Measurements from ENCODE around the gene SGMS1. TPM values are rescaled to one million over a fixed set of nuclear protein-coding genes. Genes with fewer than 3 reads are reported as not detected.

Gene SGMS1
- polyA plus RNA-seq, 1 donor from 2014 or later: 8.0 TPM

- peaks cover 22% of the 10 kb centered on the region for H3K27me3 ChIP-seq (ENCODE audit: insufficient read depth, low read depth, low read length)
- H3K27ac ChIP-seq (ENCODE audit: low read length): no peak overlapping the region
- H3K79me2 ChIP-seq (replicated peaks; ENCODE audit: insufficient read depth, low read length): no peaks in the 10 kb centered on the region
- no peak overlapping the region for H3K4me3 ChIP-seq (ENCODE audit: low read length)
- H4K20me1 ChIP-seq (ENCODE audit: insufficient read depth): no peaks in the 10 kb centered on the region
- no peak overlapping the region for H2AFZ ChIP-seq (ENCODE audit: low read depth, low read length)
- no peaks in the 10 kb centered on the region for H3K9me2 ChIP-seq (ENCODE audit: insufficient read depth, low read length)
- TF ChIP-seq TAF1 (IDR thresholded peaks at IDR 0.05; ENCODE audit: low read depth) (no peak), SMC3 (conservative IDR thresholded peaks at IDR 0.05; ENCODE audit: poor library complexity) (no peak), CTCF (IDR thresholded peaks at IDR 0.05; ENCODE audit: poor library complexity, severe bottlenecking) (no peak), EZH2 (IDR thresholded peaks at IDR 0.05; ENCODE audit: borderline replicate concordance, insufficient read depth, low read length, poor library complexity, severe bottlenecking) (no peak), EP300 (conservative IDR thresholded peaks at IDR 0.05; ENCODE audit: poor library complexity, severe bottlenecking) (no peak), POLR2AphosphoS5 (IDR thresholded peaks at IDR 0.05) (no peak)
- no peaks in the 10 kb centered on the region for H3F3A ChIP-seq (ENCODE audit: insufficient read depth, low read length, poor library complexity, severe bottlenecking)
- no peak overlapping the region for H3K9ac ChIP-seq (ENCODE audit: low read length)
- no peaks in the 10 kb centered on the region for H3K9me3 ChIP-seq (ENCODE audit: low read length)
- H3K4me2 ChIP-seq (ENCODE audit: low read length): no peak overlapping the region
- H3K36me3 ChIP-seq (ENCODE audit: insufficient read depth, low read length): no peaks in the 10 kb centered on the region
These were observed 202.6 kb downstream of the SGMS1 start for GRCh38 chr10:50421026-50421719.

DNA sequence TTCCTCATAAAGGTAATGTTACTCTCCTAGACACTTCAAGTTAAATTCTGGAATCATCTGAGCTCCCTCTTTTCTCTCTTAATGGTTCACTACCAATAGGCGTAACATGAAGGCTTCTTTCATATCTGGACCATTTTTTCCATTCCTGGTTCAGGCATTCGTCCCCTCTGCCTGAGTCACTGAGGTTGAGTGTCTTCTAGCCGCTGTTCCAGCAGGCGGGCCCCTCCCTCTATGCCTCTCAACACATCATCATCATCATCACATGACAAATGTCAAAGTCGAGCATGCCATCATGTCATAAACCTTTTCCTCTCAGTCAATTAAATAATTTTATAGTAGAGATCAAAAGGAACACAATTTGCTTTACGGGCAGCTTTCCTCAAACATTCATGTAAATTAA, 203.6 kb downstream of the SGMS1 start:
- TF ChIP-seq MXI1 (conservative IDR thresholded peaks at IDR 0.05; ENCODE audit: poor library complexity, severe bottlenecking) (no peak), SMC3 (conservative IDR thresholded peaks at IDR 0.05; ENCODE audit: poor library complexity) (no peak), RAD21 (conservative IDR thresholded peaks at IDR 0.05) (no peak), TAF1 (IDR thresholded peaks at IDR 0.05; ENCODE audit: low read depth) (no peak), POLR2AphosphoS5 (IDR thresholded peaks at IDR 0.05) (no peak), REST (IDR thresholded peaks at IDR 0.05; ENCODE audit: borderline replicate concordance) (no peak), EP300 (conservative IDR thresholded peaks at IDR 0.05; ENCODE audit: poor library complexity, severe bottlenecking) (no peak), EZH2 (IDR thresholded peaks at IDR 0.05; ENCODE audit: borderline replicate concordance, insufficient read depth, low read length, poor library complexity, severe bottlenecking) (no peak), CTCF (IDR thresholded peaks at IDR 0.05; ENCODE audit: poor library complexity, severe bottlenecking) (no peak)
- no peaks in the 10 kb centered on the region for H4K20me1 ChIP-seq (ENCODE audit: insufficient read depth)
- no peak overlapping the region for H2AFZ ChIP-seq (ENCODE audit: low read depth, low read length)
- no peaks in the 10 kb centered on the region for H3K79me2 ChIP-seq (replicated peaks; ENCODE audit: insufficient read depth, low read length)
- no peaks in the 10 kb centered on the region for H3K36me3 ChIP-seq (ENCODE audit: insufficient read depth, low read length)
- no peaks in the 10 kb centered on the region for H3K9me3 ChIP-seq (ENCODE audit: low read length)
- H3F3A ChIP-seq (ENCODE audit: insufficient read depth, low read length, poor library complexity, severe bottlenecking): no peaks in the 10 kb centered on the region
- H3K27me3 ChIP-seq (ENCODE audit: insufficient read depth, low read depth, low read length): peaks cover 22% of the 10 kb centered on the region
- H3K9me2 ChIP-seq (ENCODE audit: insufficient read depth, low read length): no peaks in the 10 kb centered on the region
- H3K9ac ChIP-seq (ENCODE audit: low read length): no peak overlapping the region
- no peak overlapping the region for H3K4me3 ChIP-seq (ENCODE audit: low read length)
- no peak overlapping the region for H3K4me2 ChIP-seq (ENCODE audit: low read length)
- H3K27ac ChIP-seq (ENCODE audit: low read length): no peak overlapping the region

Measured in neural cell (in vitro differentiated cells).